ENCODE results near the gene CIBAR2.
"Not testable (repeated sequence)": the region's sequence is repeated elsewhere in the genome, so short reads cannot be mapped to it uniquely, and the experiment has no call there.

CIBAR2 gene

GRCh38 chr16:85127379-85127723 is 15.1 kb upstream of the CIBAR2 start:
- no peak for DNase-seq

- no peak for DNase-seq
These were observed 14.6 kb upstream of the CIBAR2 start for GRCh38 chr16:85126705-85127378.

GRCh38 chr16:85126394-85126704 is 14.1 kb upstream of the CIBAR2 start:
- no peak for DNase-seq

- DNase-seq = no peak
These were observed 13.5 kb upstream of the CIBAR2 start for GRCh38 chr16:85125570-85126393.

GRCh38 chr16:85124636-85125346 is 12.5 kb upstream of the CIBAR2 start:
- DNase-seq = no peak

GRCh38 chr16:85123891-85124635 is 11.8 kb upstream of the CIBAR2 start:
- DNase-seq = no peak

- DNase-seq = not testable (repeated sequence)
These were observed 11.2 kb upstream of the CIBAR2 start for GRCh38 chr16:85123441-85123840.

- no peak for DNase-seq
These were observed 7.7 kb upstream of the CIBAR2 start for GRCh38 chr16:85120006-85120340.

GRCh38 chr16:85117418-85117817 is 5.1 kb upstream of the CIBAR2 start:
- no peak for DNase-seq

- DNase-seq = peak; percentile 51 to 57
These were observed 2.8 kb upstream of the CIBAR2 start for GRCh38 chr16:85114909-85115567.

GRCh38 chr16:85113913-85114312 is 1.6 kb upstream of the CIBAR2 start:
- no peak for DNase-seq

GRCh38 chr16:85113168-85113733 is 979 bp upstream of the CIBAR2 start:
- no peak for DNase-seq

GRCh38 chr16:85111184-85111583 is 1.1 kb downstream of the CIBAR2 start:
- DNase-seq = no peak

GRCh38 chr16:85110105-85110504 is 2.2 kb downstream of the CIBAR2 start:
- DNase-seq = no peak

GRCh38 chr16:85107532-85107931 is 4.7 kb downstream of the CIBAR2 start:
- DNase-seq = no peak

GRCh38 chr16:85107083-85107482 is 5.2 kb downstream of the CIBAR2 start:
- DNase-seq = no peak

GRCh38 chr16:85105475-85105874 is 6.8 kb downstream of the CIBAR2 start:
- no peak for DNase-seq

- peak; percentile 68 to 69 for DNase-seq
These were observed 7.4 kb downstream of the CIBAR2 start for GRCh38 chr16:85104821-85105391.

- DNase-seq = no peak
These were observed 8.1 kb downstream of the CIBAR2 start for GRCh38 chr16:85104147-85104546.

GRCh38 chr16:85103114-85104079 is 8.9 kb downstream of the CIBAR2 start:
- no peak for DNase-seq
